NCI-H526 treated with DMSO at 0.1 percent for 48 hours (cell line): ENCODE measurements around the gene CTH.
"Not testable (repeated sequence)": the region's sequence is repeated elsewhere in the genome, so short reads cannot be mapped to it uniquely, and the experiment has no call there.

Experiments used
- DNase-seq: peaks from one replicate; lab custom pipeline; 2025; lab: John Stamatoyannopoulos, UW

CTH gene

GRCh38 chr1:70455291-70455690, 44.2 kb downstream of the CTH start:
- no peak for DNase-seq

- DNase-seq, result no peak
These were observed 47.1 kb downstream of the CTH start for GRCh38 chr1:70458131-70458530.

- DNase-seq, result no peak
These were observed 48.6 kb downstream of the CTH start for GRCh38 chr1:70459496-70460225.

- not testable (repeated sequence) for DNase-seq
These were observed 50.0 kb downstream of the CTH start for GRCh38 chr1:70460740-70461713.

GRCh38 chr1:70462611-70463010, 51.5 kb downstream of the CTH start:
- DNase-seq, result no peak

- no peak for DNase-seq
These were observed 54.8 kb downstream of the CTH start for GRCh38 chr1:70465911-70466310.

GRCh38 chr1:70467531-70467930, 56.5 kb downstream of the CTH start:
- DNase-seq, result no peak

GRCh38 chr1:70468180-70468579, 57.1 kb downstream of the CTH start:
- no peak for DNase-seq

- not testable (repeated sequence) for DNase-seq
These were observed 58.1 kb downstream of the CTH start for GRCh38 chr1:70469184-70469583.

GRCh38 chr1:70475023-70475422, 64.0 kb downstream of the CTH start:
- no peak for DNase-seq

- no peak for DNase-seq
These were observed 66.0 kb downstream of the CTH start for GRCh38 chr1:70477090-70477489.

GRCh38 chr1:70477905-70478304, 66.8 kb downstream of the CTH start:
- DNase-seq, result not testable (repeated sequence)

- DNase-seq, result no peak
These were observed 72.3 kb downstream of the CTH start for GRCh38 chr1:70483342-70483741.

GRCh38 chr1:70485624-70486023, 74.6 kb downstream of the CTH start:
- DNase-seq, result no peak

GRCh38 chr1:70486676-70487458, 75.8 kb downstream of the CTH start:
- no peak for DNase-seq

- DNase-seq, result no peak
These were observed 76.4 kb downstream of the CTH start for GRCh38 chr1:70487459-70487815.

- DNase-seq, result no peak
These were observed 77.0 kb downstream of the CTH start for GRCh38 chr1:70487910-70488665.
